Mesendoderm (in vitro differentiated cells): Measurements from ENCODE around the gene SCYL3.
"Not testable (repeated sequence)": the region's sequence is repeated elsewhere in the genome, so short reads cannot be mapped to it uniquely, and the experiment has no call there.

ENCODE experiments used
- DNase-seq: peaks from one replicate; pipeline ENCODE4 v3.0.0; 2013
- H2AK5ac ChIP-seq: 2 replicates; pipeline ENCODE4 v1.6.1; 2013; ENCODE audit warnings: low read length, inconsistent platforms
- H2BK120ac ChIP-seq: 2 replicates; pipeline ENCODE4 v1.6.1; 2013; ENCODE audit warnings: low read depth, mild to moderate bottlenecking, low read length, moderate library complexity, mixed read lengths
- H2BK15ac ChIP-seq: replicated peaks from 2 replicates; pipeline ENCODE4 v1.6.1; 2013; ENCODE audit warnings: low read depth, mild to moderate bottlenecking, moderate library complexity
- H2BK5ac ChIP-seq: 2 replicates; pipeline ENCODE4 v1.6.1; 2013; ENCODE audit warnings: low read length, inconsistent platforms
- H3K18ac ChIP-seq: 2 replicates; pipeline ENCODE4 v1.6.1; 2013; ENCODE audit warnings: mild to moderate bottlenecking, low read length, mixed read lengths
- H3K23ac ChIP-seq: one replicate; pipeline ENCODE4 v1.6.1; 2013; ENCODE audit warnings: low read length
- H3K27ac ChIP-seq: 2 replicates; pipeline ENCODE4 v1.5.1; 2013; ENCODE audit warnings: low read depth, mild to moderate bottlenecking, inconsistent platforms, low read length, moderate library complexity
- H3K27me3 ChIP-seq: 2 replicates; pipeline ENCODE4 v1.6.1; 2013; ENCODE audit warnings: low read length, control low read depth, mild to moderate bottlenecking, inconsistent platforms; ENCODE audit not compliant: insufficient read depth, poor library complexity
- H3K36me3 ChIP-seq: 2 replicates; pipeline ENCODE4 v1.6.1; 2013; ENCODE audit warnings: low read length, inconsistent platforms; ENCODE audit not compliant: control insufficient read depth, insufficient read depth
- H3K4ac ChIP-seq: one replicate; pipeline ENCODE4 v1.6.1; 2013; ENCODE audit warnings: low read depth, mild to moderate bottlenecking, low read length, moderate library complexity
- H3K4me1 ChIP-seq: 2 replicates; pipeline ENCODE4 v1.6.1; 2013; ENCODE audit warnings: low read depth, low read length, inconsistent platforms; ENCODE audit not compliant: control insufficient read depth
- H3K4me2 ChIP-seq: 2 replicates; pipeline ENCODE4 v1.6.1; 2013; ENCODE audit warnings: low read length
- H3K4me3 ChIP-seq: 2 replicates; pipeline ENCODE4 v1.5.1; 2013; ENCODE audit warnings: mild to moderate bottlenecking, low read length
- H3K56ac ChIP-seq: one replicate; pipeline ENCODE4 v1.6.1; 2013; ENCODE audit warnings: low read length
- H3K79me1 ChIP-seq: 2 replicates; pipeline ENCODE4 v1.6.1; 2013; ENCODE audit warnings: low read length, inconsistent platforms
- H3K79me2 ChIP-seq: 2 replicates; pipeline ENCODE4 v1.6.1; 2013; ENCODE audit warnings: mild to moderate bottlenecking, low read length; ENCODE audit not compliant: control insufficient read depth, insufficient read depth
- H3K9ac ChIP-seq: 2 replicates; pipeline ENCODE4 v1.6.1; 2013; ENCODE audit warnings: low read length, inconsistent platforms
- H4K5ac ChIP-seq: one replicate; pipeline ENCODE4 v1.6.1; 2013; ENCODE audit warnings: low read length
- H4K8ac ChIP-seq: one replicate; pipeline ENCODE4 v1.6.1; 2013; ENCODE audit warnings: low read depth, mild to moderate bottlenecking, control low read depth, low read length, moderate library complexity
- WGBS: extraction: QIAGEN DNeasy Blood & Tissue Kit; methylation state at CpG from one replicate; pipeline ENCODE4 v1.1.7; 2013; ENCODE audit warnings: low lambda C conversion rate, missing lambda C conversion rate; ENCODE audit not compliant: insufficient coverage; ENCODE audit errors: extremely low coverage; 5-methylcytosine and 5-hydroxymethylcytosine counted together

SCYL3 gene

GRCh38 chr1:169814265-169814664, 79.4 kb downstream of the SCYL3 start:
- H4K8ac ChIP-seq: no peak overlapping the region
- H3K4me1 ChIP-seq: no peaks in the 10 kb centered on the region
- H3K27me3 ChIP-seq: no peaks in the 10 kb centered on the region
- H3K27ac ChIP-seq: no peak overlapping the region
- H3K4ac ChIP-seq: no peak overlapping the region
- H3K79me2 ChIP-seq: no peaks in the 10 kb centered on the region
- no peak overlapping the region for H2AK5ac ChIP-seq
- H4K5ac ChIP-seq: no peak overlapping the region
- no peaks in the 10 kb centered on the region for H3K79me1 ChIP-seq
- H3K36me3 ChIP-seq: no peaks in the 10 kb centered on the region
- H3K23ac ChIP-seq: no peak overlapping the region
- no peak overlapping the region for H2BK120ac ChIP-seq
- no peak overlapping the region for H2BK5ac ChIP-seq
- no peak overlapping the region for H3K4me2 ChIP-seq
- no peak overlapping the region for H3K9ac ChIP-seq
- H3K18ac ChIP-seq: no peak overlapping the region
- WGBS: no CpG with 5 or more reads among the region's 2 CpGs
- H3K56ac ChIP-seq: no peak overlapping the region
- H3K4me3 ChIP-seq: no peak overlapping the region
- no peak for DNase-seq
- H2BK15ac ChIP-seq: no peak overlapping the region

DNA sequence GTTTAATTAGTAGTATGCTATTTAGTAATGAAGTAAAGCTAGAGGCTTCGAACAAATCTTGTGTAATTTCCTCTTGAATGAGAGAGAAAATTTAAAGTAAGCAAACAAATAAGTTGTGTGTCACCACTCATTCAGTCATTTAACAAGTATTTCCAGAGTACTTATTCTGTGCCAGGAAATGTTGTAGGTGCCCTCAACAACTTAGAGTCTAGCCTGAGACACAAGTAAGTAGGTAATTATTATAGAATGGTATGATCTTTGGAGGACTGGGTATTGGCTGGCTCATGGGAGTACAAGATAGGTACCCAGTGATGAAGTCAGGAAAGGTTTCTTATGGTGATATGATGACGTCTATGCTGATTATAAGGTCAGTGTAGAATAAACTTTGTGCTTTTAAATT, 81.6 kb downstream of the SCYL3 start:
- Histone ChIP-seq H4K8ac (no peak overlapping the region), H2AK5ac (no peak overlapping the region), H3K56ac (no peak overlapping the region), H3K27me3 (no peaks in the 10 kb centered on the region), H3K23ac (no peak overlapping the region), H3K36me3 (no peaks in the 10 kb centered on the region), H2BK15ac (no peak overlapping the region), H3K4me1 (no peaks in the 10 kb centered on the region), H2BK5ac (no peak overlapping the region), H3K27ac (no peak overlapping the region), H3K9ac (no peak overlapping the region), H3K18ac (no peak overlapping the region), H4K5ac (no peak overlapping the region), H3K4ac (no peak overlapping the region), H3K79me2 (no peaks in the 10 kb centered on the region), H2BK120ac (no peak overlapping the region), H3K4me3 (no peak overlapping the region), H3K4me2 (no peak overlapping the region), H3K79me1 (no peaks in the 10 kb centered on the region)
- DNase-seq: no peak
- WGBS: no CpG with 5 or more reads among the region's 2 CpGs

- peak; percentile 16 for DNase-seq
- not testable (repeated sequence) for H3K79me1 ChIP-seq, H2AK5ac ChIP-seq, H2BK5ac ChIP-seq, H3K4me1 ChIP-seq, H2BK15ac ChIP-seq, H3K4me3 ChIP-seq, H3K56ac ChIP-seq, H3K27ac ChIP-seq, H4K5ac ChIP-seq, H3K4me2 ChIP-seq, H3K4ac ChIP-seq, H3K9ac ChIP-seq, H3K27me3 ChIP-seq, H2BK120ac ChIP-seq, H3K18ac ChIP-seq, H3K23ac ChIP-seq, H3K79me2 ChIP-seq, H4K8ac ChIP-seq, H3K36me3 ChIP-seq
Measured at GRCh38 chr1:169811418-169812035, 82.2 kb downstream of the SCYL3 start.

DNA sequence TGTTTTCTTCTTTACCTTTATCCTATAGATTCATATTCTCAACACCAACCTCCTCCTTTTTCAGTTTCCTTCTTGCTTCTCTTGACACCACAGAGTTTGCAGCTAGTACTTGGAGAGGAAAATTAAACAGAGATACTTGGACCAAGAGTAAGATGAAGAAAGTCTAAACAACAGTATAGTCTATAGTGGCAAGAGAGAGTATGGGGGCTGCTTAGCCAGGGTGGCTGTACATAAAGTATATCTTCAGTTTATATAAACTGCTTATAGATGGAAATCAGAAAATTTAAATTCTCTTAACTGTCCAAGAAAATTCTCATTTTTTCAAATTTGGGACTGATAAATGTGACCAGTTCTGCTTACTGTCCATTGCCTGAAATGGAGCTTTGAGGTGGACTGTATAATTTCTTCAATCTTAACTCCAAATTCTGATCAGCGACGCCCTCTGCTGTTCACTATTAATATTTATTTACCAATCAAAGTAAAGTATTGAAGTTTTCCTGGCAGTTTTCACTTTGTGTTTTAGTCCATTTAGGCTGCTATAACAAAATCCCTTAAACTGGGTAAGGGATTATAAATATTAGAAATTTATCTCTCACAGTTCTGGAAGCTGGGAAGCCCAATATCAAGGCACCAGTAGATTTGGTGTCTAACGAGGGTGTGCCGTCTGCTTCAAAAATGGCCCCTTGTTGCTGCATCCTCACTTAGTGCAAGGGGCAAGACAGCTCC, 84.2 kb downstream of the SCYL3 start:
- H3K9ac ChIP-seq: no peak overlapping the region
- no peaks in the 10 kb centered on the region for H3K79me2 ChIP-seq
- no peak overlapping the region for H3K4ac ChIP-seq
- H2BK15ac ChIP-seq: no peak overlapping the region
- H3K23ac ChIP-seq: no peak overlapping the region
- H2BK5ac ChIP-seq: no peak overlapping the region
- WGBS: no CpG with 5 or more reads among the region's 4 CpGs
- no peak overlapping the region for H3K4me3 ChIP-seq
- H2BK120ac ChIP-seq: no peak overlapping the region
- H3K56ac ChIP-seq: no peak overlapping the region
- H3K4me2 ChIP-seq: no peak overlapping the region
- H3K79me1 ChIP-seq: no peaks in the 10 kb centered on the region
- DNase-seq: peak; percentile 14
- no peak overlapping the region for H4K8ac ChIP-seq
- no peak overlapping the region for H2AK5ac ChIP-seq
- H3K36me3 ChIP-seq: no peaks in the 10 kb centered on the region
- no peak overlapping the region for H4K5ac ChIP-seq
- no peaks in the 10 kb centered on the region for H3K27me3 ChIP-seq
- no peak overlapping the region for H3K27ac ChIP-seq
- H3K18ac ChIP-seq: no peak overlapping the region
- no peaks in the 10 kb centered on the region for H3K4me1 ChIP-seq

- no peak overlapping the region for H3K23ac ChIP-seq
Measured at GRCh38 chr1:169804941-169805340, 88.8 kb downstream of the SCYL3 start.

GRCh38 chr1:169802888-169803287, 90.8 kb downstream of the SCYL3 start:
- Histone ChIP-seq H3K23ac (no peak overlapping the region), H3K79me1 (peaks cover 1% of the 10 kb centered on the region), H3K27me3 (no peaks in the 10 kb centered on the region), H3K18ac (no peak overlapping the region), H3K79me2 (peaks cover 3% of the 10 kb centered on the region), H4K5ac (no peak overlapping the region), H3K4me3 (no peak overlapping the region), H3K27ac (no peak overlapping the region), H3K4me2 (no peak overlapping the region), H3K56ac (no peak overlapping the region), H3K36me3 (no peaks in the 10 kb centered on the region), H3K9ac (no peak overlapping the region), H2AK5ac (no peak overlapping the region), H3K4ac (no peak overlapping the region), H2BK5ac (no peak overlapping the region), H4K8ac (no peak overlapping the region), H2BK120ac (no peak overlapping the region), H2BK15ac (no peak overlapping the region), H3K4me1 (no peaks in the 10 kb centered on the region)
- no peak for DNase-seq

More at GRCh38 chr1:169804941-169805340, 88.8 kb downstream of the SCYL3 start:
- no peak for DNase-seq
- H2BK5ac ChIP-seq: no peak overlapping the region
- no peak overlapping the region for H3K18ac ChIP-seq
- H3K4ac ChIP-seq: no peak overlapping the region
- H3K56ac ChIP-seq: no peak overlapping the region
- H3K79me2 ChIP-seq: peaks cover under 1% of the 10 kb centered on the region
- H2AK5ac ChIP-seq: no peak overlapping the region
- no peak overlapping the region for H2BK15ac ChIP-seq
- H3K27ac ChIP-seq: no peak overlapping the region
- H3K36me3 ChIP-seq: no peaks in the 10 kb centered on the region
- WGBS: no CpG with 5 or more reads among the region's 2 CpGs
- no peak overlapping the region for H2BK120ac ChIP-seq
- H3K27me3 ChIP-seq: no peaks in the 10 kb centered on the region
- H4K8ac ChIP-seq: no peak overlapping the region
- peaks cover under 1% of the 10 kb centered on the region for H3K79me1 ChIP-seq
- no peaks in the 10 kb centered on the region for H3K4me1 ChIP-seq
- no peak overlapping the region for H3K9ac ChIP-seq
- no peak overlapping the region for H4K5ac ChIP-seq
- no peak overlapping the region for H3K4me3 ChIP-seq
- H3K4me2 ChIP-seq: no peak overlapping the region
